AG09309 (cell line): ENCODE results near the gene DRAXIN.

Experiments used
- DNase-seq: peaks from one replicate; pipeline ENCODE4 v3.0.0-alpha.2; 2010; ENCODE audit warnings: low read depth
- H3K4me3 ChIP-seq: 2 replicates; pipeline ENCODE4 v1.5.1; 2011; ENCODE audit warnings: mild to moderate bottlenecking, low read depth, low read length, moderate library complexity; ENCODE audit not compliant: control insufficient read depth
- TF ChIP-seq, protein P1 (sequence below): IDR thresholded peaks from 2 replicates; pipeline ENCODE4 v1.5.1; 2011; ENCODE audit warnings: mild to moderate bottlenecking, low read depth, low read length, inconsistent platforms; ENCODE audit not compliant: insufficient read depth, control insufficient read depth; ENCODE audit errors: missing control alignments

The DRAXIN gene

DNA sequence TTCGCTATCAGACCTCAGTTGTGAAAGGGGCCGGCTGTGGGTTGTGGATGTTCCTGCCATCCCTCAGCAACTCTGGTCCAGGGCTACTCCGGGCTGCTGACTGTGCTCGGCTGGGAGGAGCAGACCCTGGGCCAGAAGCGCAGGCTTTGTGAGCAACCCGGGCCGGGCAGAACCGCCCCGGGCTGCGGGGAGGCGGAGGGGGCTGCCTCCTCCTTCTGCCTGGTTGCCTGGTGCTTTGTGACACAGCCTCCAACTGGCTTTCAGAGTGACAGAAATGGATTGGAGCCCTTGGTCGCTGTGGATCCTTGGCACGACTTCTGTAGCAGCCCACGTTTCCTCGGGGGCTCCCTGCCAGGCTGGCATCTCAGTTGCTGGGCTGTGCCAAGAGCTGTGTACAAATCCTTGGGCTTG lies 10.0 kb downstream of the DRAXIN start:
- TF ChIP-seq, protein P1, sequence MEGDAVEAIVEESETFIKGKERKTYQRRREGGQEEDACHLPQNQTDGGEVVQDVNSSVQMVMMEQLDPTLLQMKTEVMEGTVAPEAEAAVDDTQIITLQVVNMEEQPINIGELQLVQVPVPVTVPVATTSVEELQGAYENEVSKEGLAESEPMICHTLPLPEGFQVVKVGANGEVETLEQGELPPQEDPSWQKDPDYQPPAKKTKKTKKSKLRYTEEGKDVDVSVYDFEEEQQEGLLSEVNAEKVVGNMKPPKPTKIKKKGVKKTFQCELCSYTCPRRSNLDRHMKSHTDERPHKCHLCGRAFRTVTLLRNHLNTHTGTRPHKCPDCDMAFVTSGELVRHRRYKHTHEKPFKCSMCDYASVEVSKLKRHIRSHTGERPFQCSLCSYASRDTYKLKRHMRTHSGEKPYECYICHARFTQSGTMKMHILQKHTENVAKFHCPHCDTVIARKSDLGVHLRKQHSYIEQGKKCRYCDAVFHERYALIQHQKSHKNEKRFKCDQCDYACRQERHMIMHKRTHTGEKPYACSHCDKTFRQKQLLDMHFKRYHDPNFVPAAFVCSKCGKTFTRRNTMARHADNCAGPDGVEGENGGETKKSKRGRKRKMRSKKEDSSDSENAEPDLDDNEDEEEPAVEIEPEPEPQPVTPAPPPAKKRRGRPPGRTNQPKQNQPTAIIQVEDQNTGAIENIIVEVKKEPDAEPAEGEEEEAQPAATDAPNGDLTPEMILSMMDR = no peak
- no peak for DNase-seq
- no peak overlapping the region for H3K4me3 ChIP-seq

DNA sequence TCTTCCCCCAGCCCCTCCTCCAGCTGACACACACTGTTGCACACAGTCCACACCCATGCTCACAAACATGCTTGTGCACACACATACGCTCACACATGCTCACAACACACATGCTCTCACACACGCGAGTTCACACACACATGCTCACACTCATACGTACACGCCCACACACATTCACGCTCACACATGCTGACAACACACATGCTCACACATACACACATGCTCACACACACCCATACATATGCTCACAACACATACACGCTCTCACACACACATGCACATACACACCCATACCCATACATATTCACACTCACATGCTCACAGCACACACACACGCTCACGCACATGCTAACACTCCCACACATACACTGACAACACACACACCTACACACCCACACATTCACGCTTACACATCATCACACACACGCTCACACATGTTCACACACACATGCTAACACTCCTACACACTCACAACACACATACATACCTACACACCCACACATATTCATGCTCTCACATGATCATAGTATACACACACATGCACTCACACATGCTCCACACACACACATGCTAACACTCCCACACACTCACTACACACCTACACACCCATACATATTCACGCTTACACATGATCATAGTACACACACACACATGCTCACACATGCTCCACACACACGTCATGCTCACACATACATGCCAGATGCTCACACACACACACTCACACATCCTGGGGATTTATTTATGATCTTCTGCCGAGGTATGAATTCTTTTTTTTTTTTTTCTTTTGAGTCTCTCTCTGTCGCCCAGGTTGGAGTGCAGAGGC lies 10.7 kb downstream of the DRAXIN start:
- TF ChIP-seq, protein P1 = no peak
- no peak overlapping the region for H3K4me3 ChIP-seq
- DNase-seq = no peak

DNA sequence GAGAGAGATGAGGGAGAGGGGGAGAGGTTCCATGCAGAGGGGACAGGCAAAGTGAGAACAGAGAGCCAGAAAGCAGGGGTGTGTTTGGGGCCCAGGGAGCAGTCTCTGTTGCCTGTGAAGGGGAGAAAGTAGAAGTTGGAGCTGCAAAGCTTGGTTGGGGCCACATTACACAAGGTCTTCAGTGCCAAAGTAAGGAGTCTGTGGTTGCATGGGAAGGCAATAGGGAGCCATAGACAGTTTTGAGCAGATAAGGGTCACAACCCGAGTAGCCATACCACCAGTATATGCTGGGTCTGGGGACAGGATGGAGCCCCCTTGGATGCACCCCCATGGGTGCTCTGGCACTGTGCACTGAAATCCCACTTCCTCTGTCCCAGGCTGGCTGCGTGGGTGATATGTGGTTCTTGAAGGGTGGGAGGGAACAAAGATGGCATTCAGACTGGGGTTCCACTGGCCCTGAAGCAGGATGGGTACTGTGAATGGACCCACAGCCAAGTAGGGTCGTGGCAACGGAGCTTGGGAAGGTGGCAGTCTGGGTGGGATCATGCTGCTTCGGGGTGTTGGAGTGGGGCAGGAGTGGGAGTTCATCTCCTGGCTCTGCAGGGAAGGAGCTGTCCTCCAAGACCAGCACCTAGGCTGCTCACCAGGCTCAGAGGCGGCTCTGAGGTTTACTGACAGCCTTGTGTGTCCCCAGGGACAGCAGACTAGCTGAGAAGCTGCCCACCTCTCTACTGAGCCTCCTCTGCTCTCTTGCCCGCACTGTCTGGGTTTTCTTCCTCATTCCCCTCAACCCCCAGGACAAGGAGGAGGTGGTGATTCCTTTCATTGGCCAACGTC lies 12.1 kb downstream of the DRAXIN start:
- TF ChIP-seq, protein P1 = no peak
- H3K4me3 ChIP-seq = no peak overlapping the region
- DNase-seq = no peak

DNA sequence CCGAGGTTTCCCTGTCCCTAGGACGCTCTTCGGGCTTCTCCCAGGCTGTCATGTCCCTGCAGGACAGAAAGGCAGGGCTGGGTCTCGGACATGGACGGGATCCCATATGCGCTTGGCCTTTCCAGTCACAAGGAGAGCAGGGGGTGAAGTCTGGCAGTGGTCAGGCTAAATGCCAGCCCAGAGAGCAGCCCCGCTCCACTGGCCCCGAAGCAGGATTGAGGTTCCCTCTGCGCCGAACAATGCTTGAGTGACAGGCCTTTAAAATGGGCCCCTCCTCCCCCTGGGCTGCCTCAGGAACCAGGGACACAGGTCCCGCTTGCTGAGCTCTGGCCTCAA lies 12.7 kb downstream of the DRAXIN start:
- no peak for DNase-seq
- TF ChIP-seq, protein P1 = no peak
- H3K4me3 ChIP-seq = no peak overlapping the region

DNA sequence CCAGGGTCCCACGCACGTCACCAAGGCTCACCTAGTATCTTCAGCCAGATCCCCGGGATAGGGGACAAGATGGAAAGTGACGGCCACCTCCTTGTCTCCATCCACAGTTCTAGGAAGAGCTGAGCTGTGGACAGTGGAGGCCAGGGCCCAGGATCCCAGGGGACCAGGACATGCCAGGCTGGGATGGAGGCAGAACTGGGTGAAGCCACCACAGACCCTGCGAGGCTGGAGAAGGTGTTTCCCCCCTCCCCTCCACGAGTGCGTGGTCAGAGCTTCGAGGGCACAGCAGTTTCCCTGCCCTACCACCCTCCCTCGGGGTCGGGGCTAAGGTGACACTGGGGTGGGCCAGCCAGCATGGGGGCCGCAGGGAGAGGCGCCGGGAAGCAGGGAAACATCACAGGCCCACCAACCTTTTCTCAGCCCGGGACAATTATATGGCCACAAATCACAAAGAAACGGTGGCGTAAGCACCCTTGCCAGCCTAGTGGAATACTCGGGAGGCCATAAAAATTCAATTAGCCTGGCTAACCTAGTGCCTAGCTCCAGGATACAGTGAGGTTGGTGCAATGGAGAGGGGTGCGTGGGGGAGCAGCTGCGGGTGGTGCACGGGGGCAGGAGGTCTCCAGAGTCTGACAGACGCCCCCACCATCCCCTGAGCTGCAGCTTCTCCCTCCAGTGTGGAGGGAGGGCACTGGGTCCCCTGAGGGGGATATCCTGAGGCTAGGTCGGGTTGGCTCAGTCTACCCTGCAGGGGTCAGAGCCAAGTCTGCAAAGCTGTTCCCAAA lies 13.4 kb downstream of the DRAXIN start:
- no peak overlapping the region for H3K4me3 ChIP-seq
- TF ChIP-seq, protein P1 = no peak
- DNase-seq = no peak

DNA sequence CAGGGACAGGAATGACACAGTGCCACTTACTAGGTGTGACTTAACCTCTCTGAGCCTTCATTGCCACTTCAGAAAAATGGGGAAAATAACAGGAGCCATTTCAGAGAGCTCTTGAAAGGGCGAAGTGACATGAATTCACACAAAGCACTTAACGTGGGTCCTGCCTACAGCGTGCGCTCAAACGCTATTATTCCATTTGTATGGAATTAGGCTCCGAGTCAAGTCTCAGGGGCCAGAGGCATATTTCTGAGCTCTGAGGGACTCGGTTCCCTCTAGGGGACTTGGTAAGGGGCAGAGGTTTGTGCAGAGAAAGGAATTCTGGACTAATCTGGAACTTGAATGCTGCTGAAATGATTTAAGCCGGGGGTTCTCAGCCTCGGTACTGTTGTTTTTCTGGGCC lies 14.1 kb downstream of the DRAXIN start:
- TF ChIP-seq, protein P1 = no peak
- DNase-seq = no peak
- H3K4me3 ChIP-seq = no peak overlapping the region
